ENCODE measurements around the gene AREG. TPM values are rescaled to one million over a fixed set of nuclear protein-coding genes. Genes with fewer than 3 reads are reported as not detected.
"Not testable (repeated sequence)": the region's sequence is repeated elsewhere in the genome, so short reads cannot be mapped to it uniquely, and the experiment has no call there.

AREG gene
- total RNA-seq = 2.2 and 3.6 TPM in 2 replicates
- long read RNA-seq = 0 reads

- no peaks in the 10 kb centered on the region for H3K9me3 Mint-ChIP-seq (ENCODE audit: low read depth)
These were observed at the start of gene AREG for GRCh38 chr4:74444891-74445642. Gene AREG (plus strand): TSS chr4:74445136. CDS start chr4:74445346, 210 bp downstream.

GRCh38 chr4:74395633-74396032 is 49.3 kb upstream of the AREG start:
- Mint-ChIP-seq H3K4me3 (ENCODE audit: low read depth) (no peak overlapping the region), H3K9me3 (ENCODE audit: low read depth) (peaks cover 3% of the 10 kb centered on the region), H3K4me1 (ENCODE audit: low read depth) (no peaks in the 10 kb centered on the region), H3K27me3 (no peaks in the 10 kb centered on the region), H3K36me3 (ENCODE audit: insufficient read depth) (no peaks in the 10 kb centered on the region), H3K27ac (no peak overlapping the region)
- TF ChIP-seq CTCF (IDR thresholded peaks at IDR 0.05; ENCODE audit: unreplicated experiment) = no peak
- DNase-seq (ENCODE audit: low spot score, unreplicated experiment) = no peak

More at GRCh38 chr4:74444891-74445642, at the start of gene AREG:
- H3K27me3 Mint-ChIP-seq = peaks cover 40% of the 10 kb centered on the region
- H3K36me3 Mint-ChIP-seq (ENCODE audit: insufficient read depth) = no peaks in the 10 kb centered on the region
- H3K4me1 Mint-ChIP-seq (ENCODE audit: low read depth) = peaks cover 4% of the 10 kb centered on the region
- peak within 1 kb of the TSS; percentile 59 for H3K27ac Mint-ChIP-seq
- TF ChIP-seq CTCF (IDR thresholded peaks at IDR 0.05; ENCODE audit: unreplicated experiment) = peak; percentile 50
- H3K4me3 Mint-ChIP-seq (ENCODE audit: low read depth) = peak within 1 kb of the TSS; percentile 79
- DNase-seq (ENCODE audit: low spot score, unreplicated experiment) = peak; percentile 37

GRCh38 chr4:74397748-74398426 is 47.0 kb upstream of the AREG start:
- Mint-ChIP-seq H3K27me3 (no peaks in the 10 kb centered on the region), H3K4me1 (ENCODE audit: low read depth) (no peaks in the 10 kb centered on the region), H3K4me3 (ENCODE audit: low read depth) (no peak overlapping the region), H3K27ac (no peak overlapping the region), H3K9me3 (ENCODE audit: low read depth) (peaks cover 3% of the 10 kb centered on the region), H3K36me3 (ENCODE audit: insufficient read depth) (no peaks in the 10 kb centered on the region)
- no peak for DNase-seq (ENCODE audit: low spot score, unreplicated experiment)
- TF ChIP-seq CTCF (IDR thresholded peaks at IDR 0.05; ENCODE audit: unreplicated experiment) = no peak

GRCh38 chr4:74398894-74399589 is 45.9 kb upstream of the AREG start:
- not testable (repeated sequence) for H3K4me3 Mint-ChIP-seq (ENCODE audit: low read depth); H3K27ac Mint-ChIP-seq; H3K27me3 Mint-ChIP-seq; H3K4me1 Mint-ChIP-seq (ENCODE audit: low read depth); H3K36me3 Mint-ChIP-seq (ENCODE audit: insufficient read depth); H3K9me3 Mint-ChIP-seq (ENCODE audit: low read depth); DNase-seq (ENCODE audit: low spot score, unreplicated experiment)

GRCh38 chr4:74400395-74400794 is 44.5 kb upstream of the AREG start:
- Mint-ChIP-seq H3K4me3 (ENCODE audit: low read depth) (no peak overlapping the region), H3K9me3 (ENCODE audit: low read depth) (peaks cover 3% of the 10 kb centered on the region), H3K36me3 (ENCODE audit: insufficient read depth) (no peaks in the 10 kb centered on the region), H3K27me3 (no peaks in the 10 kb centered on the region), H3K4me1 (ENCODE audit: low read depth) (no peaks in the 10 kb centered on the region), H3K27ac (no peak overlapping the region)
- no peak for TF ChIP-seq CTCF (IDR thresholded peaks at IDR 0.05; ENCODE audit: unreplicated experiment)
- no peak for DNase-seq (ENCODE audit: low spot score, unreplicated experiment)

Data from progenitor cell of endocrine pancreas (in vitro differentiated cells).